OCI-LY3 (cell line): Measurements from ENCODE around the gene ARHGEF35.
"Not testable (repeated sequence)": the region's sequence is repeated elsewhere in the genome, so short reads cannot be mapped to it uniquely, and the experiment has no call there.

ENCODE experiments used
- H2AFZ ChIP-seq: fragments of 200-600, 300-600 bp; shearing (Covaris generic); 2 replicates; pipeline ENCODE4 v1.6.0; 2014; ENCODE audit warnings: antibody characterized with exemption, low read depth, low read length
- H3K27ac ChIP-seq: fragments of 200-600, 300-600 bp; sonication (generic); 2 replicates; pipeline ENCODE4 v1.5.1; 2014; ENCODE audit warnings: mild to moderate bottlenecking, low read length, moderate library complexity, mixed read lengths
- H3K27me3 ChIP-seq: fragments of 200-600, 300-600 bp; sonication (generic); 2 replicates; pipeline ENCODE4 v1.6.1; 2014; ENCODE audit warnings: low read depth, low read length, mixed read lengths
- H3K36me3 ChIP-seq: fragments of 200-600, 300-600 bp; sonication (generic); replicated peaks from 2 replicates; pipeline ENCODE3; 2014; ENCODE audit warnings: low read depth, low read length, mixed read lengths
- H3K4me1 ChIP-seq: fragments of 300-600, 200-600 bp; sonication (generic); 2 replicates; pipeline ENCODE4 v1.6.1; 2014; ENCODE audit warnings: low read length, mixed read lengths
- H3K4me2 ChIP-seq: fragments of 200-600, 300-600 bp; sonication (generic); 2 replicates; pipeline ENCODE4 v1.6.1; 2014; ENCODE audit warnings: low read length, mixed read lengths
- H3K4me3 ChIP-seq: fragments of 300-600, 200-600 bp; sonication (generic); 2 replicates; pipeline ENCODE4 v1.5.1; 2014; ENCODE audit warnings: antibody characterized with exemption, mild to moderate bottlenecking, low read length, moderate library complexity
- H3K79me2 ChIP-seq: fragments of 300-600, 200-600 bp; shearing (Covaris generic); 2 replicates; pipeline ENCODE4 v1.6.1; 2014; ENCODE audit warnings: mild to moderate bottlenecking, low read length, mixed read lengths
- H3K9ac ChIP-seq: fragments of 300-600, 200-600 bp; shearing (Covaris generic); 2 replicates; pipeline ENCODE4 v1.6.0; 2014; ENCODE audit warnings: mild to moderate bottlenecking, low read length, moderate library complexity
- H3K9me3 ChIP-seq: fragments of 200-600, 300-600 bp; shearing (Covaris generic); 2 replicates; pipeline ENCODE4 v1.6.1; 2014; ENCODE audit warnings: low read length, mixed read lengths; ENCODE audit not compliant: insufficient read depth
- H4K20me1 ChIP-seq: fragments of 200-600, 300-600 bp; sonication (generic); 2 replicates; pipeline ENCODE4 v1.6.1; 2016; ENCODE audit warnings: low read length, mixed read lengths; ENCODE audit not compliant: insufficient read depth

ARHGEF35 gene

DNA sequence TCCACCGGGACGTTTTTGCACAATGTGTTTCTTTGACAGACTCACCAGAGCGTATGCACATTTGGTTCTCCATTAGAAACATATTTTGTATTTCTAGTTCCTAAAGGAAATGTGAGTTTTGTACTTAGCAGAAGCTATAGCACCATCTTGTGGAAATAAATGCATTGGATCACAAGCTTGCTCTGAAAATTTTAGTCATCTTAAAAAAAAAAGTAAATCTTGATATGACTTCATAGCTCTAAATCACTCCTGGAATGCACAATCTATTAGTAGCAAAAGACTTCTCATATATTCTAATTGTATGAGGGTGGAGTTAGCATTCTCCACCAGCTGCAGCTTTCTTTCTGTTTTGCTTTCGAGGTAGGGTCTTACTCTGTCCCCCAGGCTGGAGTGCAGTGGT lies 23.5 kb upstream of the ARHGEF35 start:
- not testable (repeated sequence) for H3K79me2 ChIP-seq, H3K9me3 ChIP-seq, H3K27me3 ChIP-seq, H4K20me1 ChIP-seq, H3K9ac ChIP-seq, H2AFZ ChIP-seq, H3K36me3 ChIP-seq, H3K4me1 ChIP-seq, H3K4me3 ChIP-seq, H3K4me2 ChIP-seq, H3K27ac ChIP-seq

DNA sequence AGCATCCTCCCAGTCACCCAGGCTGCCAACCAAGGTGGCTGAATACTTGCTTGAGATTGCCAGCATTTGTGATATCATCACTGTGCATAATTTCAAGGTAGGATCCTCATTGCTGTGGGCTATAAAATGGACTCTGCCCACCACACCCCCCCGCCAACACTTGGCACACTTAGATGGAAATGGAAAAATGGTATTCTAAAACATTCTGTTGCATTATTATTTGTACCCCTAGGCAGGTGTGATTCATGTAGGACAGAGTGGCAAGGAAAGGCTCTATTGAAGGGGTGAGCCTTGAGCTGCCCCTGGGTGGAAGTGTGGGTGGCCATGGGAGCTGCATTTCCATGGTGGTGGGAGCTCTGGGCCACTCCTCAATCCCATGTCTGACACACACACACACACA lies 22.9 kb upstream of the ARHGEF35 start:
- not testable (repeated sequence) for H3K27ac ChIP-seq, H2AFZ ChIP-seq, H3K27me3 ChIP-seq, H3K9me3 ChIP-seq, H3K4me3 ChIP-seq, H3K9ac ChIP-seq, H4K20me1 ChIP-seq, H3K36me3 ChIP-seq, H3K4me1 ChIP-seq, H3K4me2 ChIP-seq, H3K79me2 ChIP-seq

DNA sequence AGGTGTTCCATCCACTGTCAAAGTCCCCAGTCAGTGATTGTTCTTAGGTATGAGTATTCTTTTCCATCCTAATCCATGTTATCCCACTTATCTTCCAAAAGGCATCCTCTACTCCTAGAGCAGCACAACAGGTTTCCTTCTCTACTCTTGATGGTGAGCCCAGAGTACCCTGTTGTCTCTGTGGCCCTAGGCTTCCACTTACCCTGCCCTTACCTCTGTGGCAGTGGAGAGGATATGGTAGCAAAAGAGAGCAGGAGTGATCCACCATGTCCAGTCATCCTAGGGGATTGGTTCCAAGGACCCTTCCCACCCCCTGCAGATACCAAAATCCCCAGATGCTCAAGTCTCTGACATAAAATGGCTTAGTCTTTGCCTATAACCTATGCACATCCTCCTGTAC lies 21.6 kb upstream of the ARHGEF35 start:
- not testable (repeated sequence) for H3K4me2 ChIP-seq, H3K9ac ChIP-seq, H3K4me1 ChIP-seq, H2AFZ ChIP-seq, H3K36me3 ChIP-seq, H3K27me3 ChIP-seq, H4K20me1 ChIP-seq, H3K79me2 ChIP-seq, H3K27ac ChIP-seq, H3K4me3 ChIP-seq, H3K9me3 ChIP-seq

DNA sequence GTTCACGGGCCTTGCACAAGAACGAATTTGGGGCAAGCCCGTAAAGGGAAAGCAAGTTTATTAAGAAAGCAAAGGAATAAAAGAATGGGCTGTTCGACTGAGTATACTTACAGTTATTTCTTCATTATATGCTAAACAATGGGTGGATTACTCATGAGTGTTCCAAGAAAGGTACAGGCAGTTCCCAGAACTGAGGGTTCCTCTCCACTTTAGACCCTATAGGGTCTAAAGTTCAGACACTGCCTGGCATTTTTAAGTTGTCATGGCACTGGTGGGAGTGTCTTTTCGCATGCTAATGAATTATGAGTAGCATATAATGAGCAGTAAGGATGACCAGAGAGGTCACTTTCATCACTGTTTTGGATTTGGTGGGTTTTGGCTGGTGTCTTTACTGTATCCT lies 9.7 kb upstream of the ARHGEF35 start:
- H2AFZ ChIP-seq, H3K27me3 ChIP-seq, H3K4me1 ChIP-seq, H3K9me3 ChIP-seq, H3K9ac ChIP-seq, H3K27ac ChIP-seq, H4K20me1 ChIP-seq, H3K79me2 ChIP-seq, H3K4me2 ChIP-seq, H3K4me3 ChIP-seq, H3K36me3 ChIP-seq: not testable (repeated sequence)

DNA sequence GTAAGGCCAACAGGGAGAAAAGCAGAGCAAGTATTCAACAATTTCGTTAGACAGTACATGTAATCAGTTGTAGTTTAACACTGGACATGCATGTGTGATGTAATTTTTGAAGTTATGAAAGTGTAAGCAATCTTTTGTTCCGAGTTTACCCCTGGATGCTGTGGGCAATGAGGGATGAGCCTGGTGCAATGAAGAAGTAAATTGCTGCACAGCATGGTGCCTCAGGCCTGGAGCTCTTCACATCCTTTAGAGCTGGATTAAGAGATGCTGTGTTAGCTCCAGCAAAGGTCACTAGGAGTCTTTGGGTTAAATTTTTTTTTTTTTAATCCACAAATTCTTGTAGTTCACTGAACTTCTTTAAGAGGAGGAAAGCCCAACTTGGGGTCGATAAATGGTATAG lies 7.5 kb upstream of the ARHGEF35 start:
- not testable (repeated sequence) for H3K9me3 ChIP-seq, H2AFZ ChIP-seq, H3K27ac ChIP-seq, H3K79me2 ChIP-seq, H3K4me1 ChIP-seq, H4K20me1 ChIP-seq, H3K9ac ChIP-seq, H3K4me2 ChIP-seq, H3K4me3 ChIP-seq, H3K36me3 ChIP-seq, H3K27me3 ChIP-seq

DNA sequence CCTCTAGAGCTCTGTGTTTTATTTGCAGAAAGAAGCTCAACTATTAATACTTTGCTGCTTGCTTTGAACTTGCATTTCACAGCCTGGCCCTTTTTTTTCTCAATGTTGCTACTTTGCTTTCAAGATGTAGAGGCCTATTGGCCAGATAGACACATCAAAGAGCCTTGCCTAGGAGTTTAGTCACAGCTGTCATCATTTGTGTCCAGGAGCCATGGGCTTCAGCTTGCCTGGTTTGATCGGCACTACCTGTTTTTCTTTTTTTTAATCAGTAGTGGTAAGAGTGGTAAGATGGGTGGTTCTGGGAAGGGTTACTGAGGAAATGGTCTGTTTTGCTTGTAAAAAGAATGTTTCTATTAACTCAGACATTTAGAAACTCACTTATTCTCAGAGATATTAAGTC lies 6.3 kb upstream of the ARHGEF35 start:
- H3K4me1 ChIP-seq, H3K4me3 ChIP-seq, H2AFZ ChIP-seq, H3K9me3 ChIP-seq, H3K4me2 ChIP-seq, H3K79me2 ChIP-seq, H3K9ac ChIP-seq, H4K20me1 ChIP-seq, H3K27me3 ChIP-seq, H3K27ac ChIP-seq, H3K36me3 ChIP-seq: not testable (repeated sequence)

DNA sequence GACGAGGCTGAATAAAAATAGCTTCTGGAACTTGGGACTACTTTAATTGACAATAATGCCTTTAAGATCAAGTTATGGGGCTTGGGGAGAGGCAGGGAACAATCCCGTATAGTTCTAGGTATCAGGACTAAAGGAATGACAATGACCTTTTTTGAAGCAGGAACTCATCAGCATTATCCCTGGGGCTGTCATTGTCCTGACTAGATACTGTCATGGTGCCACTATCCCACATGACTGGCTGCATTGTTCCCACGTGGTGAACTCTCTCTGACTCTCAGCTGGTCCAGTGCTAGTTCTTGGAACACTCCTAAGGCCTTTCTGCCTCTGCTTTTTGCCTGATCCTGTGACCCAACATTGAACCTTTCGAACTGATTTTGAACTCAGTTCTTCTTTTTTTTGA lies 3.3 kb upstream of the ARHGEF35 start:
- not testable (repeated sequence) for H3K4me3 ChIP-seq, H3K4me2 ChIP-seq, H3K36me3 ChIP-seq, H2AFZ ChIP-seq, H3K9ac ChIP-seq, H3K79me2 ChIP-seq, H3K4me1 ChIP-seq, H3K9me3 ChIP-seq, H3K27me3 ChIP-seq, H4K20me1 ChIP-seq, H3K27ac ChIP-seq

DNA sequence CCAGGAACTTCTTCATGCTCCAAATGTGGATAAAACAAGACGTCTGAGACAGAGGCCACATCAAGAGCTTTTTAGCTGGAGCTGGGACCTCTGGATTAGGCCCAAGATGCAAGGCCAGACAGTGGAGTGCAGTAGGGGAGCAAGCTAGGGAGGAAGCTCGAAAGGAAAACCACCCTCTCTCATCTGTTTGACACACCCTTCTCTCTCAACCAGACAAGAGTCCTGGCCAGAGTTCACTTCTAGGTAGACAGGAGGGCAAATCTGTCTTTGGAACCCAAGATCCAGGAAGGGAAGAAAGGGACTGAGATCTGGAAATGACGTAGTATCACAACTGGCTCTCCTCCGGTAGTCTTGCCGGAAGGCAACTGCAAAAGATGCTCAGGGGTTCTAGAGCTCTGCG lies 1.2 kb downstream of the ARHGEF35 start:
- H3K4me1 ChIP-seq, H3K4me3 ChIP-seq, H3K9me3 ChIP-seq: not testable (repeated sequence)

DNA sequence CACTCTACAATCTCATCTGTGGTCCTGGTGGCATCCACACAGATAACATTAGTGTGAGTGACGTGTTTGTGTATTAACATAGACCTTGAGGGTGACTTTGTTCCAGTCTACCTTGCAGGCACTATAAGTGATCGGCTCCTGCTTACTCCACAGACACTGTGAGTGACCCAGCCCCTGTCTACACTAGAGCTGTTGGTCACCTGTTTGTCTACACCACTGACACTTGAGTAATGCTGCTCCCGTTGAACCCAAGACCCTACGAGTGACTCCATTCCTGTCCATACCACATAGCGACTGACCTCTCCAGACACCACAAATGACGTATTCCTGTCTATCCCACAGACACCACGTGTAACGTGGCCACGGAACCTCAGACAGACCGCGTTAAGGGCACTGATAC lies 1.9 kb downstream of the ARHGEF35 start:
- not testable (repeated sequence) for H2AFZ ChIP-seq, H3K4me1 ChIP-seq, H4K20me1 ChIP-seq, H3K27ac ChIP-seq, H3K79me2 ChIP-seq, H3K9me3 ChIP-seq, H3K9ac ChIP-seq, H3K4me2 ChIP-seq, H3K27me3 ChIP-seq, H3K36me3 ChIP-seq, H3K4me3 ChIP-seq

More for the DNA sequence above, 1.2 kb downstream of the ARHGEF35 start:
- not testable (repeated sequence) for H2AFZ ChIP-seq, H4K20me1 ChIP-seq, H3K79me2 ChIP-seq, H3K9ac ChIP-seq, H3K4me2 ChIP-seq, H3K36me3 ChIP-seq, H3K27me3 ChIP-seq, H3K27ac ChIP-seq

DNA sequence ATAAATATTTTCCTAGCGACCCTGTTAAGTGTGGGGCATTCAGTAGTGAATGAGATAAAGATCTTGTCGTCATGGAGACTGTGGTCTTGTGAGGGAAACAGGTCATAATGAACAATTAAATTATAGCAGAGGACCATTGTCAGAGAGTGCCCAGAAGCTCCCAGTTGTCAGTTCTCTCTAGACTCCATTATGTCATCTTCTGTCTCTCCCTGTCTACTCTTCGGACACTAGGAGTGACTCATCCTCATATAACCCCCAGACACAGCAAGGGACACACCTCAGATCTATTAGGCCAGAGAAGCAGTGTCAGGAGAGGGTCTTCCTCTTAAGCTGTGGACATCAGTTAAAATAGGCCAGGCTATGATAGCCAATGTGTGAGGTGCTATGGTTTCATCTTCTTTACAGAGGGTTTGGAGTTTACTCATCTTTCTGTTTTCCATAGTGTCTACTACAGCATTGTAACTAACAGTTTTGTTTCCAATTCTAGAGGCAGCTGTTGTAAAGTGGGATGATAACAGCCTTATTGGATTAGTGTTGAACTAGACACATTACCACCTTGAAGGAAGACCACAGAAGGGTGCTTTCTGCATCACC lies 7.0 kb downstream of the ARHGEF35 start:
- H3K27ac ChIP-seq, H3K79me2 ChIP-seq, H3K4me1 ChIP-seq, H3K4me2 ChIP-seq, H3K36me3 ChIP-seq, H4K20me1 ChIP-seq, H2AFZ ChIP-seq, H3K4me3 ChIP-seq, H3K27me3 ChIP-seq, H3K9me3 ChIP-seq, H3K9ac ChIP-seq: not testable (repeated sequence)
